GM19239 (cell line): ENCODE measurements around the gene GSTT2B.
A peak's percentile ranks its signal among the peaks of the same experiment; 100 is the strongest.
"Not testable (repeated sequence)": the region's sequence is repeated elsewhere in the genome, so short reads cannot be mapped to it uniquely, and the experiment has no call there.

Experiments used
- DNase-seq: peaks from one replicate; pipeline ENCODE4 v3.0.0; 2011; ENCODE audit warnings: low spot score; ENCODE audit not compliant: insufficient read length
- FAIRE-seq: peaks from 2 replicates; lab custom pipeline; 2011; peaks lifted over from hg19 to GRCh38; lab: Jason Lieb, UNC

GSTT2B gene

DNA sequence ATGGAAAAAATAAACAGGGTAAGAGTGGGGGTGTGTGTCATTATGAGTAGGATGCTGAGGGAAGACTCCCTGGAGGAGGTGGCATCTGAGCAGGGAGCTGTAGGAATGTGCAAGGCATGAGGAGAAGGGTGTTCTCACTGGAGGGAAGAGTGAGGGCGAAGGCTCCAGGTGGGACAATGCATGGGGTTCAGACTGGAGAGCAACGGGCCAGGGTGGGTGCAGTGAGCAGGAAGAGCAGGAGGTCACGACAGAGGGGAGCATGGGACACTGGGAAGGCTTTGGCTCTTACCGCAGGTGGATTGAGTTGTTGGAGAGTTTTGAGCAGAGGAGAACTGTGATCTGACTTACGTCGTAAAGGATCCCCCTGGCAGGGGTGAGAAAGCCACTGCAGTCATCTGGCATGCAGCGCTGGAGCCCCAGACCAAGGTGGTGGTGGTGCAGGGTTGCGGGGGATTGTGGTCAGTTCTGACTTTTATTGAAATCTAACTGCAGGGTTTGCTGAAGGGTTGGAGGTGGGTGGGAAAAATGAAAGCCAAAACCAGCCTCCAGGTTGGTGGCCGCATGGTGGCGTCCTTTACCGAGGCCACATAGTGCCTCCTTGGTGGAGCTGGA is 8.1 kb downstream of the GSTT2B start:
- not testable (repeated sequence) for FAIRE-seq, DNase-seq

DNA sequence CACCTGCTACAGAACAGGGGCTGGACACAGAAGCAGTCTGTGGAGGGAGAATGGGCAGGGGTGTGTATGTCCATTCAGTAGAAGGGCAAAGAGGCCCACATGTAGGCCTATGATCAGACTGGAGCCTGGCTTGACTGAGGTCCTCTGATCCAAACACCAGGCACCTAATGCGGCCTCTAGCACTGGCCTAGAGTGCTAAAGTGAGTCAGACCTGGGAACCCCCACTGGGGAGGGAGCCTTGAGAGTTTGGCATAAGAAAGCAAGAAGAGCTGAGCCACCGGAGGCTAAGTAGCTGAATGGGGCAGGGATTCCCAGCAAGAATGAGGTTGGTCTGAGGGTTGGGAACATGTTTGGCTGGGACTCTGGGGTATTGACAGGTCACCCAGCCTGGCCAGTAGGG is 9.6 kb downstream of the GSTT2B start:
- FAIRE-seq, result not testable (repeated sequence)

DNA sequence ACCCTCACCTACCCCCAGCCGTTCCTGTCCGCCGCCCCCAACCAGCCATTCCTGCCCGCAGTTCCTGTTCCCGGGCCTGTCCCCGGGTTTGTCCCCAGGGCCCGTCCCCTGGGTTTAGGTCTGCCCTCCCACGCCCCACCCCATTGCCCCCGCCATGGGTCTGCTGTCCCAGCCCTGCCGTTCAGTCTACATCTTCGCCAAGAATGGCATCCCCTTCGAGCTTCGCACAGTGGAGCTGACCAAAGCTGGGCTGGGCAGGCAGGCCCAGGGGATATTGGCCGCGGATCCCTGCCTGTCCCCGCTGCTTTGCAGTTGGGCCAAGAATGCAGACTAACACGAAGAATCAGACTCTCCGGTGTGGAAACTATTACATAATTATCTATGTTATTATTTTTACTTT is 11.2 kb downstream of the GSTT2B start:
- DNase-seq, FAIRE-seq: not testable (repeated sequence)

More for the DNA sequence above, 9.6 kb downstream of the GSTT2B start:
- DNase-seq, result not testable (repeated sequence)

DNA sequence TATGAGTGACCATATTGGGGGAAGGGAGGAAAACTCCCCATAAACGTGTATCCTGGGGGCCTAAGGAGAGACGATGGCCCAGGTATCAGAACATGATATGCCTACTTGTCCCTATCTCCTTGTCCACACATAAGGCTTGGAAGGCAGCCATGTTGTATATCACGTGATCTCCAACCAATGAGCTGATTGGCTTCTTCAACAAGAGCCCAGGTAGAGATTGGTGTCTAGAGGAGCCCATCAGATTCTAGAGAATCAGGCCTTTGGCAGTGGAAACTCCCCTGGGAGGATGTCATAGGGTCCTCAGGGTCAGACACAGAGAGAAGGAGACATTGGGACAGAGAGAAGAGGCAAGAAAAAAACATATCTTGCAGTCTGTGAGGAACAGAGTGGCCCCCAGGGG is 13.6 kb downstream of the GSTT2B start:
- not testable (repeated sequence) for FAIRE-seq, DNase-seq

DNA sequence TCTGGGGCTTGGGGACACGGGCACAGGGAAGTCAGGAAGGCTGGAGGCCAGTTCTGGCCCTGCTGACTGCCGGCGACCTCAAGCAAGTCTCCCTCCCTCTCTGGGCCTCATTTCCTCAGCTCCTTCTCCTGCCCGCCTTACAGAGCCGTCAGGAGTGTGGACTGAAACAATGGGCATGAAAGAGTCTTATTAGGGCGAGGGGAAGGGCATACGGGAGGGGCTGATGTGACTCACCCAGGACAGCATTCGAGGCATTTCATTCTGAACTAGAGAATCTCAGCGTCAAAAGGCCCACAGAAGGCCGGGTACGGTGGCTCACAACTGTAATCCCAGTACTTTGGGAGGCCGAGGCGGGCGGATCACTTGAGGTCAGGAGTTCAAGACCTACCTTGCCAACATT is 20.8 kb downstream of the GSTT2B start:
- not testable (repeated sequence) for FAIRE-seq, DNase-seq

DNA sequence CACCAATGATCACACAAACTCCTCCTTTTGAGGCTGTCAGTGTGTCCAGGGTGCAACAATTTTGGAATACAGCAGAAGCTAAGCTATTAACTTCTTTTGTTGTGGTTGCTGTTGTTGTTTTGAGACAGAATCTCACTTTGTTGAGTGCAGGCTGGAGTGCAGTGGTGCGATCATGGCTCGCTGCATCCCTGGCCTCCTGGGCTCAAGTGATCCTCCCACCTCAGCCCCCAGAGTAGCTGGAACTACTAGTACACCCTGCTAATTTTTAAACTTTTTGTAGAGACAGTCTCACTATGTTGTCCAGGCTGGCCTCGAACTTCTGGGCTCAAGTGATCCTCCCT is 22.0 kb downstream of the GSTT2B start:
- no peak for FAIRE-seq
- DNase-seq, result no peak

DNA sequence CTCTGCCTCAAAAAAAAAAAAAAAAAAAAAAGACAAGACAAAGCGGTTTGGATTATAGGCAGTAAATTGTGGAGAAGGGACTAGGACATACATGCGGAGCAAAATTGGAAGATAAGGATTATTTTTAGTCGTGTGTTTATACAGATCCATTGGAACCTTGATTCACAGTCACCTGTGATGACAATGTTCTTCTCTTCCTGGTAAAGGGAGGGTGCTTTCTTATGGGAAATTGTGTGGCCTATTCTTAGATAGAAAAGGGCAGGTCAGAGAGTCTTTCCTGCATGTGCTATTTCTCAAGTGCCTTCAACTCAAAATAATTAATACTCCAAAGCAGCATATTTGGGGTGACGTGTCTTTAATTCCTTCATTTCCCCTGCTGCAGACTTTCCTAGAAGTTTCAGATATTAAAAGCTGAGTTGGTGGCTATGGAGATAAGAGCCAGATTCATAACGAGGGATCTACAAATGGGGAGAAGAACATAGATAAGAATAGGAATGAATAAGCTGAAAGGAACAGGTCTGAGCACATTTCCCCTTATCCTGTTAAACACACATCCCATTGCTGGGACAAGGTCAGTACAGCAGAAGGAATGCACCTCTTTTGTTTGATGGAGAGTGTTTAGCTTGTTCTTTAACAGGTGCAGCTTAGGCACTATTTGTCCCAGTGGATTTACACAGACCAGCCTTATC is 22.5 kb downstream of the GSTT2B start:
- no peak for DNase-seq
- FAIRE-seq, result no peak

DNA sequence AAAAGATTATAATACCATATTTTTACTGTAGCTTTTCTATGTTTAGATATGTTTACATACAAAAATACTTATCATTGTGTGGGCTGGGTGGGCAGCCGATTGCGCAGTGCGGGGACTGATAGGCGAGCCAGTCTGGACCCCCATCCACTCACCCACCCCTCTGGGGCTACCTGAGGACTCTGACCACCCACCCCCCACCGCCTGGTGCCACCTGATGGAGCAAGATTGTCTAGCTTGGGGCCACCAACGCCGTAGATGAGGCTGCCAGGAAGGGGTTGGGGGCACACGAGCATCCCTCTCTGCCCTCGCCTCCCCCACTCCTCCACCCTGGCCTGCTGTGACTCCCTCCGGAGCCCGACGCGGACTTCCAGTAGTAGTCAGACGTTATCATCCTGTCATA is 34.4 kb downstream of the GSTT2B start:
- FAIRE-seq, result no peak

DNA sequence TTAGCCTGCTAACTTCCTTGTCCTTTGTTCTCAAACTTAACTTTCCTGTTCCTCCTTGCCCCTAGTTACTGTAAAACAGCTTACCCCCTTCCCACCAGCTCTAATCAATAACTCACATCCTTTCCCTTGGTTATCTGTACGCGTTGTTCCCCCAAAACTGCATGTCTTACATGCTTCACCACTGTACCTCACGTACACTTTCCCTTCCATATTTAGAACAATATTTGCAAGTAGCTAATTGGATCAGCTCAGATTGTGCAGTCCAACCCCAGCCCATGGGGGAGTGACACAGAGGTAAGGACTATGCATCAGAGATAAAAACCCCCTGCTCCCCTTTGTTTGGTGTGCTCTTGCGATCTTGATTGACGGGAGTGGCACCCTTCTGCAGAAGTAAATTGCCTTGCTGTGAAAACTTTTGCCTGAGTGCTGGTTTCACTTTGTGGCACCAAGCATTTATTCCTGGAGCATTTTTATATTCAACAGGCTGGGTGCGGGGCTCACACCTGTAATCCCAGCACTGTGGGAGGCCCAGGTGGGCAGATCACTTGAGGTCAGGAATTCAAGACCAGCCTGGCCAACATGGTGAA is 35.9 kb downstream of the GSTT2B start:
- FAIRE-seq, result no peak
- no peak for DNase-seq

More for the DNA sequence above, 34.4 kb downstream of the GSTT2B start:
- no peak for DNase-seq

DNA sequence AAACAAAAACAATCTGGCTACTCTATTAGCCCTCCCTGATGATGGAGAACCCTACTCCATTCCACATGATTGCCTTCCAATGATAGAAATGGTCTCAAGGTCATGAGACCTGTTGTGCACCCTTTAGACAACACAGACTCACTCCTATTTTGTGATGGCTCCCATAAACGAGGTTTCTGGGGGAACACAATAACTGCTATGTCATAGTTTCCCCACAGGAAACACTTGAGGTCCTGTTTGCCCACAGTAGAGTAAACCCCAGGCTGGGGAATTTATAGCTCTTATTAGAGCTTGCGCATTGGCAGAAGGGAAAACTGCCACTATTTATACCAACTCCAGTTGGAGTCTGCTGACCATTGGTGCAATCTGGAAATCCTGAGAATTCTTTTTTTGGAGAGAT is 38.1 kb downstream of the GSTT2B start:
- FAIRE-seq (no peak), DNase-seq (no peak)

DNA sequence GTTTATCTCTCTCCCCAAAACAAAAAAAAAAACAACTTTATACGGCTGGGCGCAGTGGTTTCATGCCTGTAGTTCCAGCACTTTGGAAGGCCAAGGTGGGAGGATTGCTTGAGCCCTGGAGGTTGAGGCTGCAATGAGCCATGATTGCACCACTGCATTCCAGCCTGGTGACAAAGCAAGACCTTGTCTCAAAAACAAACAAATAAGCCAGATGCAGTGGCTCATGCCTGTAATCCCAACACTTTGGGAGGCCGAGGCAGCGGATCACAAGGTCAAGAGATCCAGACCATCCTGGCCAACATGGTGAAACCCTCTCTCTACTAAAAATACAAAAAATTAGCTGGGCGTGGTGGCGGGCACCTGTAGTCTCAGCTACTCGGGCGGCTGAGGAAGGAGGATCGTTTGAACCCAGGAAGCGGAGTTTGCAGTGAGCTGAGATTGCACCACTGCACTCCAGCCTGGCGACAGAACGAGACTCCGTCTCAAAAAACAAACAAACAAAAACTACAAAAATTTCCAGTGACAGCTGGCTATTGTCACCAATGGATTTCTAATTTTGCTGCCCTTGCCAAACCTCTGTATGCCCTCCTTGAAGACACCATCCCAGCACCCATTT is 39.3 kb downstream of the GSTT2B start:
- not testable (repeated sequence) for DNase-seq, FAIRE-seq

DNA sequence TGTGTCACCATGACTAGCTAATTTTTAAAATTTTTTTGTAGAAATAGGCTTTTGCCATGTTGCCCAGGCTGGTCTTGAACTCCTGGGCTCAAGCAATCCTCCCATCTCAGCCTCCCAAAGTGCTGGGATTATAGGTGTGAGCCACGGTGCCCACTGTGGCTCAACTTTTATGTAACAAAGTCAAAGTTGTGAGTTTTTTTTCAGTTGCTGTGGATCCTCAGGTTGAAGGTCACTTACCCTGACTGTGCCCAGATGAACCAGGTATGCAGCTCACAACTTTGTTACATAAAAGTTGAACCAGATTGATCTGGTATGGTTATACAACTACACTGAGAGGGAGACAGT is 40.8 kb downstream of the GSTT2B start:
- FAIRE-seq, DNase-seq: not testable (repeated sequence)

DNA sequence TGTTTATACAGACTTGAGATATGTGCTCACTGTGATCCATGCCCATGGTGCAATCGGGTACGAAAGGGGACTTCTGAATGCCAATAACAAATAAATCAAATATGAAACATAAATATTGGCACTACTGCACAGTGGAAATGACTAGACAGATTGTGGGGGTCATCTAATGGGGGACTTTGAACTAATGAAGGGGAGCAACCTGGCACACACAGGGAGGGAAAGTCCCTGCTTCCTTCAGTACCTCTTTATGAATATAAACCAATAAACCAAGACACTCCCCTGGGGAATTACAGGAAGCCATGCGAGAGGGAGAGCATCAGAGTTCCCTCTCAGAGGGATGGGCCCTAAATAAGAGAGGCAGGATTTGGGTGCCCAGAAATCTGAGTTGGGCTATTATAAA is 45.7 kb downstream of the GSTT2B start:
- FAIRE-seq (no peak), DNase-seq (no peak)

DNA sequence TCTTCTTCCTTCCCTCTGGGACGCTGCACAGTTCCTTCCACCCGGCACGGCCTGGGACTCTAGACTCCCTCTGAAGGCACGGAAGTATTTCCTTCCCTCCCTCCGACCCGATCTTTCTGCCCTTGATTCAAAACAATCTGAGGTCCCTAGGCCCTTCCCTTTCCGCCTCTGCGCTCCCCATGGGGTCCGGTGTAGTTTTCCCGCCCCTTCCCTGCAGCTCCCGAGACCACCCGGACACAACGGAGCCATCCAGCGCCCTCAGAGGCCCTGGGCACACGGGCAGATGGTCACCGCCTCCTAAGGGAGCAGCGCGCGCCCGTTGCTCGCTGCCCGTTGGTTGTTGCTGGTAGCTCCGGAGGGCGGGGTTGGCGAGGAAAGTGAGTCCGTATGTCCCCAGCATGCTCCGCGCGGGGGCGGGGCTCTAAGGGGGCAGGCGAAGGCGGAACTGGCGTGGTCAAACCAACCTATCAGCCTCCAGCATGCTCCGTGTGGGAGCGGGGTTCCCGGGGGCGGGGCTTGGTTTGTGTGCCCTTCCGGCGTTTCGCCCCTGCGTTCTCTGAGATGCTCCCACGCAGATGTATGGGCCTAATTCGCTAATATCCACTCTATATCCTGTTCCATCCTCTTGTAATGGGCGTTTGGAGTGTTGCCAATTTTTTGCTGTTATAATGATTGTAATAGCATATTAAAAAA is 47.2 kb downstream of the GSTT2B start:
- FAIRE-seq, result peak; percentile 99
- peak; percentile 96 for DNase-seq

DNA sequence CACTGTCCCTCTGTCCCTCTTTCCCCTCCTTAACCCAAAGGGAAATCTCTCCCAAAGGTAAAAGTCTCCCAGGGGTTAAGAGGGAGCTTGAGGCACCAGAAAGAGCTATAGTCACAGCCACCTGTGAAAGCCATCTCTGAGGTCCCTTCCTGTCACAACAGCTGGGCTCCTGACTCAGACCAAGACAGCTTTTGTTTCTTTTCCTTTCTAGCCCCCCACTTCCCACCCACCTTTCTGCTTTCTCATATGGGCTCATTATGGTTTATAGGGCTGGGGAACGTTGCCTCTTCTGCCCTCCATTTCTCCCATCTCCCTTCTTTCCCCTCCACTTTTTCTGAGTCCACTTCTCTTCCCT is 47.7 kb downstream of the GSTT2B start:
- FAIRE-seq, result no peak
- DNase-seq, result peak; percentile 39

DNA sequence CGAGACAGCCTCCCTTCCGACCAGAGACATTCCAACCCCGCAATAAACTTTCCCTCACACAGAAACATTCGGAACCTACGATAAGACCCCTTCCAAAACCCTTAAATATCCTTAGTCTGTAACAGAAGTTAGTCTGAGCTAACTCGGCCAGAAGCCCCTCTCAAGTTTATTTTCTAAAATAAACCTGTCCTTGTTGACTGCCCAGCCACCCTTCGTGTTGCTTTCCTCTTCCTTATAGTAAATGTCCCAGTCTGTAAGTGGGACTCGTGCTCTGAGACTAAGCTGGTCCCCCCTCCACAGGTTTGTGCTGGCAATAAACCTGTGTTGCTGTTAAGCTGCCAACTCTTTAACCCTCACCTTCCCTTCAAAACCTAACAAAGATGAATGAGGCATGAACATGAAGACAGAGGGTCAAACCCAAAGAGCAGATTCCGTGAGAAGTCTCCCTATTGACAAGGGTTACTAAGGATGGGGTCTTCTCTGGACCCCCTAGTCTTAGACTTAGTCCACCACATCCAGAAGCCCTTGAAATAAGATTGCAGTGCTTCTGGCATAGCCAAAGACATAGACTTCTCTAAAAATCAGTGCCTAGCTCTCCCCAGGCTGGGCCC is 48.6 kb downstream of the GSTT2B start:
- DNase-seq (no peak), FAIRE-seq (no peak)

DNA sequence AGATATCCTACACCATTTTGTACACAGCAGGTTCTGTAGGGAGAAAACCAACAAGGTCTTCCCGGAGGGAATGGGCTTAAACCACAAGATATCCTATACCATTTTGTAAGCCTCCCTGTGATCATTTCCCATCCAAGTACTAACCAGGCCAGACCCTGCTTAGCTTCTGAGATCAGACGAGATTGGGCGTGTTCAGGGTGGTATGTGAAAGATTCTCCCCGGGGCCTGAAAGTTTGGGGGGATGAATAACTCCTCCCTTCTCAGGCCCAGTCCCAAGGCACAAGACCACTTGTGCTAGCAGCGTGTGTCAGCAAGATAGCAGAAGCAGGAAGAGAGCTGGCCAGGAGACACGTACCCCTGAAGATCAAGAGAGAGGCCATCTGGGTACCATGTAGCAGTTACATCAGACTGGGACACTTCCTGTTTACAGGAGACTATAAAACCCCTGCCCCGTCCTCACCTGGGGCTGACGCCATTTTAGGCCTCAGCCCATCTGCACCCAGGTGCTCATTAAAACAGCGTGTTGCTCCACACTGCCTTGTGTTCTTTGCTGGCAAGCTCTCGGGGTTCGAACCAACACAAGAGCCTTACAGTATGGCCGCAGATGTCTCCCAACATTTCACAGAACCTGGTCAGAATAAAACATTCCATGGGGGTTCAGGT is 49.5 kb downstream of the GSTT2B start:
- FAIRE-seq, result no peak
- no peak for DNase-seq

DNA sequence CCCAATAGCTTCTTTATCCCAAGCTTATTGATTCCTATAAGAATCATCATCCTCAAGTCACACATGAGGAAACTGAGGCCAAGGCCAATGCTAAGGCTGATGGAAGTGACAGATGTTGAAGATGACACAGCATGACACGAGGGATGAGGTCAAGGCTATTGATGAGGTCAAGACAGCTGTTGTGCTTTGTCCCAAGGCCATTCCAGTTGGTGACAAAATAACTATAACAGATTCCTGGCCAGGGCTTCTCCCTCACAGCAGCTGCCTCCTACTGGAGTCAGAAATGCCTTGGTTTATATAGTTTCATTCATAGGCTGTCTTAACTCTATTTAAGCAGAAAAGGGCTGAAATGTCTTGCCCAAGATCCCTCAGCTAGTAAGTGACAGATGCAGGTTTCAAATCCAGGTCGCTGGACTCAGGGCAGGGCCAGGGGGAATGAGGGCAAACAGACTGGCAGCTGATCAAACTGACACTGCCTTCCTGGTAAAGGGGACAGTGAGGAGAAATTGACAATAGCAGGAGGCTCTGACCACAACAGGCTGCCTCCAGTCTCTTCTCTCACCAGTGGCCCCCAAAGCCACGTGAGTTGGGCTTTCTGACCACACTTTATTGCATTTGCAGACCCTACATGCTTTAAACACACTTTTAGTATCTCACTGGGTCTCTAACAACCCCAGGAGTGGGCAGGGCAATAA is 50.4 kb downstream of the GSTT2B start:
- FAIRE-seq (no peak), DNase-seq (no peak)

DNA sequence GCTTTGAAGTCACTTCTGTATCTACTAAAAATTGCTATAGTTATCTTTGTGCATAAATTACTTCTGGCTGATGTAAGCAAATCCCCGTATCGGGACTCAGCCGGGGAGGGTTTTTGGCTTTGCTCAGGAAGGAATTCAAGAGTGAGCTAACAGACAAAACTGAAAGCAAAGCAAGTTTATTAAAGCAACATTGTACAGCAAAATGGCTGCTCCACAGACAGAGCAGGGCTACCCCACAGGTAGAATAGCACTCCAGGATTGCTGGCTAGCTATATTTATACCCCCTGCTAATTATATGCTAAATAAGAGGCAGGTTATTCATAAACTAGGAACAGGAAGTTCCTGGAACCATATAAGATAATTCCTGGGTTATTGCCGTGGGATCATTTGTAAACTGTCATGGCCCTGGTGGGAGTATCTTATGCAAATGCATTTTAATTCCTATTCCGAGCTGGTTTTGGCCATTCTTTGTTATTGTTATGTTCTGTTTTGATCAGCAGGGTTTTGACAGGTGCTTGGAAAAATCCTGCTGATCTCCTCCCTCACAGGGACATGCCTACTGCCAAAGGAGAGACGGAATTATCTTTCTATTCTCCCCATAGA is 51.6 kb downstream of the GSTT2B start:
- no peak for DNase-seq
- FAIRE-seq, result no peak
